Body of pancreas (tissue), 4 donors: ENCODE results near the gene PDZD7. TPM values are rescaled to one million over a fixed set of nuclear protein-coding genes. Genes with fewer than 3 reads are reported as not detected.

Experiments
- ATAC-seq: fragments of 150-250 bp; one replicate; pipeline ENCODE4 v1.9.1; 2016
- DNase-seq, 4 donors: peaks; one replicate each; pipeline ENCODE4 v3.0.0-alpha.2; 2019
- H3K27ac ChIP-seq, 4 donors: fragments of 200-600 bp; sonication (generic); 1 replicate in 3 of 4; 2 replicates in 1 of 4; pipeline versions ENCODE4 v1.5.1 to v1.6.1; 2016 to 2019; ENCODE audit warnings: mild to moderate bottlenecking in 1 of 4, mixed read lengths in 1 of 4, moderate library complexity in 1 of 4
- H3K27me3 ChIP-seq, 2 donors: fragments of 200-600 bp; sonication (generic); one replicate each; pipeline ENCODE4 v1.6.0; 2016; ENCODE audit warnings: mild to moderate bottlenecking in 1 of 2
- H3K36me3 ChIP-seq, 2 donors: fragments of 200-600 bp; sonication (generic); replicated peaks in 1 of 2; 2 replicates each; pipeline ENCODE4 v1.5.1; 2016; ENCODE audit warnings: low read depth in 2 of 2; ENCODE audit not compliant: insufficient read depth in 1 of 2
- H3K4me1 ChIP-seq: fragments of 200-600 bp; sonication (generic); one replicate; pipeline ENCODE4 v1.6.0; 2016
- H3K4me3 ChIP-seq, 2 donors: fragments of 200-600 bp; sonication (generic); 1 replicate in 1 of 2; 2 replicates in 1 of 2; pipeline ENCODE4 v1.5.1; 2016 to 2019
- H3K9me3 ChIP-seq, 3 donors: fragments of 200-600 bp; sonication (generic); 1 replicate in 2 of 3; 2 replicates in 1 of 3; pipeline ENCODE4 v1.5.1; 2016
- POLR2A ChIP-seq, 3 donors: fragments of 450-650 bp; IDR thresholded peaks; one replicate each; pipeline ENCODE4 v1.6.1; 2016; ENCODE audit warnings: antibody characterized with exemption in 3 of 3, mild to moderate bottlenecking in 2 of 3
- WGBS, 2 donors: methylation state at CpG; one replicate each; pipeline ENCODE4 v1.1.5; 2017; 5-methylcytosine and 5-hydroxymethylcytosine counted together
- intact Hi-C: fragments of 100-400 bp; cut with DNase I; formaldehyde crosslinking; loops from one replicate; pipeline ENCODE4 v1.15.1; 2023
- total RNA-seq, 2 donors: library from RNA; depleted of rRNA; stranded (reverse); fragments of >200 nt; gene quantifications; one replicate each; pipeline ENCODE4 v1.1.0, GENCODE V29; 2016
- TF ChIP-seq, protein P1 (sequence below), 7 experiments: fragments of 450-650 bp in 4 of 7; fragments of 200-600 bp in 3 of 7; sonication (generic) in 3 of 7; IDR thresholded peaks; one replicate each; pipeline ENCODE4 v1.5.1; 2016 to 2019; ENCODE audit warnings: antibody characterized with exemption in 7 of 7

The PDZD7 gene
- total RNA-seq, 2 donors from 2014 or later, result 0.52 to 0.66 TPM

DNA sequence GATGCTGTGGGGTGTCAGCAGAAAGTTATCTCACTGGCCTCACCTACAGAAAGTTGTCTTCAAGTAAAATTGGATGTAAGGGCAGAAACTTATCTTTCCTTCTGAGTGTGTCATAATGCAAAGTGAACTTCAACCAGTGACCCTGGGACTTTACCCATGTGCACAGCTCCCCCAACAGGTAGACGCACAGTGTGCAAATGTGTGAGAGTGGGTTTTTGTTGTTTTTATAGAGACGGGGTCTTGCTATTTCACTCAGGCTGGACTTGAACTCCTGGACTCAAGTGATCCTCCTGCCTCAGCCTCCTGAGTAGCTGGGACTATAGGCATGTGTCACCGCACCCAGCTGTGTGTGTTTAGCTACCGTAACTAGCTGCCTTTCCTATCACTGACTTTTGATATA is 24.5 kb upstream of the PDZD7 start:
- peaks cover 17% of the 10 kb centered on the region for H3K4me1 ChIP-seq
- no peak overlapping the region for H3K27ac ChIP-seq
- H3K27me3 ChIP-seq, result no peaks in the 10 kb centered on the region
- TF ChIP-seq POLR2A (IDR thresholded peaks at IDR 0.05), result no peak
- TF ChIP-seq, protein P1, sequence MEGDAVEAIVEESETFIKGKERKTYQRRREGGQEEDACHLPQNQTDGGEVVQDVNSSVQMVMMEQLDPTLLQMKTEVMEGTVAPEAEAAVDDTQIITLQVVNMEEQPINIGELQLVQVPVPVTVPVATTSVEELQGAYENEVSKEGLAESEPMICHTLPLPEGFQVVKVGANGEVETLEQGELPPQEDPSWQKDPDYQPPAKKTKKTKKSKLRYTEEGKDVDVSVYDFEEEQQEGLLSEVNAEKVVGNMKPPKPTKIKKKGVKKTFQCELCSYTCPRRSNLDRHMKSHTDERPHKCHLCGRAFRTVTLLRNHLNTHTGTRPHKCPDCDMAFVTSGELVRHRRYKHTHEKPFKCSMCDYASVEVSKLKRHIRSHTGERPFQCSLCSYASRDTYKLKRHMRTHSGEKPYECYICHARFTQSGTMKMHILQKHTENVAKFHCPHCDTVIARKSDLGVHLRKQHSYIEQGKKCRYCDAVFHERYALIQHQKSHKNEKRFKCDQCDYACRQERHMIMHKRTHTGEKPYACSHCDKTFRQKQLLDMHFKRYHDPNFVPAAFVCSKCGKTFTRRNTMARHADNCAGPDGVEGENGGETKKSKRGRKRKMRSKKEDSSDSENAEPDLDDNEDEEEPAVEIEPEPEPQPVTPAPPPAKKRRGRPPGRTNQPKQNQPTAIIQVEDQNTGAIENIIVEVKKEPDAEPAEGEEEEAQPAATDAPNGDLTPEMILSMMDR (IDR thresholded peaks at IDR 0.05), result no peak
- intact Hi-C loops, result no loop called here
- no peaks in the 10 kb centered on the region for H3K9me3 ChIP-seq
- H3K4me3 ChIP-seq, result no peak overlapping the region
- H3K36me3 ChIP-seq, result no peaks in the 10 kb centered on the region
- ATAC-seq, result no peak
- DNase-seq, result no peak
- 68 to 84% methylated on average over 3 to 4 of the region's 4 CpGs for WGBS, 2 donors

DNA sequence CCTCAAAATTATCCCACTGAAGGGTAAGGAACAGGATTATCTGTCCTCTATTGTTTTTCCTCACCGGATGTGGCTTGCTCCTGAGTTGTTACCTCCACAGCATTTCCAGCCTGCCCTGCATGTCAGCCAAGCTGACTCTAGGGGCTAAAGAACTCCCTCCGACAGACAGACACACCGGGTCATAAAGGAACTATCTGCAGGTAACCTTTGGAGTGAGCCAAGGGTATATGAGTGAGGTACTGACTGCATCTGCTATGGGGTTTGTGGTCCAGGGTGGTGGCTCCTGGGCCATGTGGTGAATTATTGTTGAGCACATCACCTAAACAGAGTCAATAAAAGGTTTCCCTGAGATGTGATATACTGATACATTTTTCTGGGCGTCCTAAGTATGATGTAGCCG is 23.9 kb upstream of the PDZD7 start:
- TF ChIP-seq, protein P1 (IDR thresholded peaks at IDR 0.05), result no peak
- TF ChIP-seq POLR2A (IDR thresholded peaks at IDR 0.05), result no peak
- no peak overlapping the region for H3K4me3 ChIP-seq
- 75 to 92% methylated on average over 5 of the region's 5 CpGs for WGBS, 2 donors
- H3K27ac ChIP-seq, result no peak overlapping the region
- peaks cover 17% of the 10 kb centered on the region for H3K4me1 ChIP-seq
- intact Hi-C loops, result no loop called here
- ATAC-seq, result no peak
- H3K36me3 ChIP-seq, result no peaks in the 10 kb centered on the region
- H3K27me3 ChIP-seq, result peaks cover 0 to 3% of the 10 kb centered on the region in 2 donors
- no peak for DNase-seq
- no peaks in the 10 kb centered on the region for H3K9me3 ChIP-seq

DNA sequence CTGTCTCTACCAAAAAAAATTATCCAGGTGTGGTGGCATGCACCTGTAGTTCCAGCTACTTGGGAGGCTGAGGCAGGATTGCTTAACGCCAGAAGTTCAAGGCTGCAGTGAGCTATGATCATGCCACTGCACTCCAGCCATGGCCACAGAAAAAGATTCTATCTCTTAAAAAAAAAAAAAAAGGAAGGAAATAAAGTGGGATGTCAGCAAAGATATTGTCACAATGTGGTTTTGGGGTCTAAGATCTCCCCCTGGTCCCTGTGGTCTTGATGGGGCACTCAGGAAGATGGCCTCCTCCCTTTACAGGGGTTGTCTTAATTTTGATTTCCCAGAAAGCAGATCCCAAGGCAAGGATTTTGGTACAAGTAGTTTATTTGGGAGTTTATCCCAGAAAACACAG is 23.4 kb upstream of the PDZD7 start:
- intact Hi-C loops, result no loop called here
- WGBS, 2 donors, result 77 to 82% methylated on average over 1 of the region's 1 CpG
- Histone ChIP-seq H3K9me3 (no peaks in the 10 kb centered on the region), H3K27ac (no peak overlapping the region), H3K36me3 (no peaks in the 10 kb centered on the region), H3K27me3 (peaks cover 0 to 8% of the 10 kb centered on the region in 2 donors), H3K4me1 (peaks cover 15% of the 10 kb centered on the region), H3K4me3 (no peak overlapping the region)
- no peak for DNase-seq
- ATAC-seq, result no peak
- TF ChIP-seq POLR2A (IDR thresholded peaks at IDR 0.05), result no peak
- TF ChIP-seq, protein P1 (IDR thresholded peaks at IDR 0.05), result no peak

DNA sequence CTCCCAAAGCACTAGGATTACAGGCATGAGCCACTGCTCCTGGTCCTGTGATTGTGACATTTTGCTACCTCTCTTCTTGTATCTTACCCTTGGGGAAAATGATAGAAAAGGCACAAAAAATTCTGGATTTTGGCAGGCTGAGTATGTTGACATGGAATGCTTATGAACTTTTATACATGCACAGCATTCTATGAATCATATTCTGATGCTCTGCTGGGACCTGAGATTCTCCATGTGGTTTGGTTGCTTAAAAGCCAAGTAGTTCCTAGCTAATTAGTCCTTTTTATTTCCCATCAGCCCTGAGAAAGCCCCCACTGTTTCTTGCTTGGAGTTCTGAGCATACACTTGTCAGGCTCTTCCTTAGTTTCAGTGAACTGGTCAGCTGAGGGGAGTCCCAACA is 22.6 kb upstream of the PDZD7 start:
- peaks cover 15% of the 10 kb centered on the region for H3K4me1 ChIP-seq
- no peak overlapping the region for H3K4me3 ChIP-seq
- intact Hi-C loops, result no loop called here
- TF ChIP-seq, protein P1 (IDR thresholded peaks at IDR 0.05), result no peak
- no peak for TF ChIP-seq POLR2A (IDR thresholded peaks at IDR 0.05)
- H3K9me3 ChIP-seq, result no peaks in the 10 kb centered on the region
- no peaks in the 10 kb centered on the region for H3K36me3 ChIP-seq
- DNase-seq (no peak), ATAC-seq (no peak)
- H3K27me3 ChIP-seq, result peaks cover 0 to 16% of the 10 kb centered on the region in 2 donors
- no peak overlapping the region for H3K27ac ChIP-seq

DNA sequence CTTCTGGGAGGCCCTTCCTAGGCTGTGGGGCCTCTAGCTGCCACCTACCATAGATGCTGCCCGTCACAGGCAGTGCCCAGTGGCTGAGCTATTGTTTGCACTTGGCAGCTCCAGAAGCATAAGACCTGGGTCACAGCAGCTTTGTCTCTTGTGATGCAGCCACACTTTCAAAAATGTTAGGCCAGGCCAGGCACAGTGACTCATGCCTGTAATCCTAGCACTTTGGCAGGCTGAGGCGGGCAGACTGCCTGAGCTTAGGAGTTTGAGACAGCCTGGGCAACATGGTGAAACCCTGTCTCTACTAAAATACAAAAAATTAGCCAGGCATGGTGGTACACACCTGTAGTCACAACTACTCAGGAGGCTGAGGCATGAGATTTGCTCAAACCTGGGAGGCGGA is 21.4 kb upstream of the PDZD7 start:
- peaks cover 0 to 20% of the 10 kb centered on the region in 2 donors for H3K27me3 ChIP-seq
- H3K27ac ChIP-seq, result no peak overlapping the region
- no peak for DNase-seq
- H3K9me3 ChIP-seq, result no peaks in the 10 kb centered on the region
- H3K4me1 ChIP-seq, result peaks cover 21% of the 10 kb centered on the region
- ATAC-seq, result no peak
- no peaks in the 10 kb centered on the region for H3K36me3 ChIP-seq
- TF ChIP-seq, protein P1 (IDR thresholded peaks at IDR 0.05), result no peak
- TF ChIP-seq POLR2A (IDR thresholded peaks at IDR 0.05), result no peak
- H3K4me3 ChIP-seq, result no peak overlapping the region
- 90 to 94% methylated on average over 2 to 3 of the region's 3 CpGs for WGBS, 2 donors
- intact Hi-C loops, result no loop called here
